Neural progenitor cell (in vitro differentiated cells): ENCODE data around the gene ASPDH.

Experiments
- CTCF ChIP-seq: fragments of 200-600 bp; sonication (generic); IDR thresholded peaks from 2 replicates; pipeline ENCODE4 v1.5.1; 2017; ENCODE audit warnings: antibody characterized with exemption, mild to moderate bottlenecking
- EZH2 ChIP-seq: fragments of 200-600 bp; sonication (generic); IDR thresholded peaks from 2 replicates; pipeline ENCODE4 v1.6.1; 2017; ENCODE audit warnings: antibody characterized with exemption, mild to moderate bottlenecking, moderate library complexity
- EZH2phosphoT487 ChIP-seq: fragments of 200-600 bp; sonication (generic); IDR thresholded peaks from 2 replicates; pipeline ENCODE4 v1.6.1; 2017; ENCODE audit warnings: antibody characterized with exemption

GRCh38 chr19:50554212-50554611 lies 40.5 kb upstream of the ASPDH start:
- no peak for TF ChIP-seq EZH2
- TF ChIP-seq CTCF, result no peak
- TF ChIP-seq EZH2phosphoT487, result no peak
